ENCODE data around the gene SFSWAP. TPM values are rescaled to one million over a fixed set of nuclear protein-coding genes. Genes with fewer than 3 reads are reported as not detected.

Gene SFSWAP
- total RNA-seq, 2 experiments from 2014 or later: 51.3 TPM

- H3K27ac Mint-ChIP-seq: peak overlapping the region; percentile 56
- no peaks in the 10 kb centered on the region for H3K4me1 Mint-ChIP-seq (ENCODE audit: low read depth)
- DNase-seq: no peak
- CTCF ChIA-PET: no interaction called here
- H3K4me3 Mint-ChIP-seq: no peak overlapping the region
- intact Hi-C loops (cut with micrococcal nuclease): no loop called here
- no peaks in the 10 kb centered on the region for H3K9me3 Mint-ChIP-seq
- H3K36me3 Mint-ChIP-seq (ENCODE audit: low read depth): peaks cover 31% of the 10 kb centered on the region
- H3K27me3 Mint-ChIP-seq (ENCODE audit: low read depth): no peaks in the 10 kb centered on the region
These were observed 85.0 kb downstream of the SFSWAP start for GRCh38 chr12:131795690-131796410.

- Mint-ChIP-seq H3K27ac (no peak overlapping the region), H3K4me3 (no peak overlapping the region), H3K27me3 (ENCODE audit: low read depth) (no peaks in the 10 kb centered on the region), H3K36me3 (ENCODE audit: low read depth) (peaks cover 31% of the 10 kb centered on the region), H3K9me3 (no peaks in the 10 kb centered on the region), H3K4me1 (ENCODE audit: low read depth) (no peaks in the 10 kb centered on the region)
- DNase-seq: no peak
- CTCF ChIA-PET: no interaction called here
- intact Hi-C loops (cut with micrococcal nuclease): no loop called here
These were observed 85.5 kb downstream of the SFSWAP start for GRCh38 chr12:131796411-131796736.

GRCh38 chr12:131796754-131797587 lies 86.1 kb downstream of the SFSWAP start:
- Mint-ChIP-seq H3K36me3 (ENCODE audit: low read depth) (peaks cover 33% of the 10 kb centered on the region), H3K9me3 (no peaks in the 10 kb centered on the region), H3K4me3 (no peak overlapping the region), H3K4me1 (ENCODE audit: low read depth) (no peaks in the 10 kb centered on the region), H3K27me3 (ENCODE audit: low read depth) (no peaks in the 10 kb centered on the region), H3K27ac (no peak overlapping the region)
- CTCF ChIA-PET: no interaction called here
- no peak for DNase-seq
- intact Hi-C loops (cut with micrococcal nuclease): no loop called here

GRCh38 chr12:131797588-131797934 lies 86.7 kb downstream of the SFSWAP start:
- intact Hi-C loops (cut with micrococcal nuclease): no loop called here

GRCh38 chr12:131799195-131799594 lies 88.3 kb downstream of the SFSWAP start:
- Mint-ChIP-seq H3K36me3 (ENCODE audit: low read depth) (peaks cover 35% of the 10 kb centered on the region), H3K4me3 (no peak overlapping the region), H3K9me3 (no peaks in the 10 kb centered on the region), H3K27me3 (ENCODE audit: low read depth) (no peaks in the 10 kb centered on the region), H3K27ac (no peak overlapping the region), H3K4me1 (ENCODE audit: low read depth) (no peaks in the 10 kb centered on the region)
- no peak for DNase-seq
- CTCF ChIA-PET: no interaction called here
- intact Hi-C loops (cut with micrococcal nuclease): no loop called here

More at GRCh38 chr12:131797588-131797934, 86.7 kb downstream of the SFSWAP start:
- no peak for DNase-seq
- Mint-ChIP-seq H3K27ac (no peak overlapping the region), H3K27me3 (ENCODE audit: low read depth) (no peaks in the 10 kb centered on the region), H3K4me3 (no peak overlapping the region), H3K4me1 (ENCODE audit: low read depth) (no peaks in the 10 kb centered on the region), H3K9me3 (no peaks in the 10 kb centered on the region), H3K36me3 (ENCODE audit: low read depth) (peaks cover 36% of the 10 kb centered on the region)
- CTCF ChIA-PET: no interaction called here

- Mint-ChIP-seq H3K27me3 (ENCODE audit: low read depth) (no peaks in the 10 kb centered on the region), H3K36me3 (ENCODE audit: low read depth) (peaks cover 35% of the 10 kb centered on the region), H3K9me3 (no peaks in the 10 kb centered on the region), H3K4me3 (no peak overlapping the region), H3K4me1 (ENCODE audit: low read depth) (no peaks in the 10 kb centered on the region), H3K27ac (peak overlapping the region; percentile 8)
- CTCF ChIA-PET: no interaction called here
- intact Hi-C loops (cut with micrococcal nuclease): no loop called here
- DNase-seq: no peak
These were observed 89.1 kb downstream of the SFSWAP start for GRCh38 chr12:131799828-131800593.

GRCh38 chr12:131800594-131801135 lies 89.8 kb downstream of the SFSWAP start:
- CTCF ChIA-PET: no interaction called here
- H3K27me3 Mint-ChIP-seq (ENCODE audit: low read depth): no peaks in the 10 kb centered on the region
- DNase-seq: no peak
- no peaks in the 10 kb centered on the region for H3K9me3 Mint-ChIP-seq
- H3K27ac Mint-ChIP-seq: no peak overlapping the region
- no peak overlapping the region for H3K4me3 Mint-ChIP-seq
- peaks cover 35% of the 10 kb centered on the region for H3K36me3 Mint-ChIP-seq (ENCODE audit: low read depth)
- no peaks in the 10 kb centered on the region for H3K4me1 Mint-ChIP-seq (ENCODE audit: low read depth)
- intact Hi-C loops (cut with micrococcal nuclease): no loop called here

GRCh38 chr12:131801254-131801866 lies 90.5 kb downstream of the SFSWAP start:
- Mint-ChIP-seq H3K27ac (no peak overlapping the region), H3K27me3 (ENCODE audit: low read depth) (no peaks in the 10 kb centered on the region), H3K9me3 (no peaks in the 10 kb centered on the region), H3K4me3 (no peak overlapping the region), H3K4me1 (ENCODE audit: low read depth) (no peaks in the 10 kb centered on the region), H3K36me3 (ENCODE audit: low read depth) (peaks cover 31% of the 10 kb centered on the region)
- no peak for DNase-seq
- CTCF ChIA-PET: no interaction called here
- intact Hi-C loops (cut with micrococcal nuclease): no loop called here

GRCh38 chr12:131803961-131804521 lies 93.2 kb downstream of the SFSWAP start:
- Mint-ChIP-seq H3K4me1 (ENCODE audit: low read depth) (no peaks in the 10 kb centered on the region), H3K36me3 (ENCODE audit: low read depth) (peaks cover 22% of the 10 kb centered on the region), H3K9me3 (no peaks in the 10 kb centered on the region), H3K27me3 (ENCODE audit: low read depth) (no peaks in the 10 kb centered on the region), H3K27ac (no peak overlapping the region), H3K4me3 (no peak overlapping the region)
- CTCF ChIA-PET: no interaction called here
- intact Hi-C loops (cut with micrococcal nuclease): no loop called here
- DNase-seq: no peak

GRCh38 chr12:131805421-131805820 lies 94.5 kb downstream of the SFSWAP start:
- Mint-ChIP-seq H3K27ac (no peak overlapping the region), H3K36me3 (ENCODE audit: low read depth) (peaks cover 13% of the 10 kb centered on the region), H3K4me3 (no peak overlapping the region), H3K4me1 (ENCODE audit: low read depth) (no peaks in the 10 kb centered on the region), H3K9me3 (no peaks in the 10 kb centered on the region), H3K27me3 (ENCODE audit: low read depth) (no peaks in the 10 kb centered on the region)
- no peak for DNase-seq
- intact Hi-C loops (cut with micrococcal nuclease): no loop called here
- CTCF ChIA-PET: no interaction called here

- DNase-seq: no peak
- intact Hi-C loops (cut with micrococcal nuclease): no loop called here
- Mint-ChIP-seq H3K4me3 (no peak overlapping the region), H3K36me3 (ENCODE audit: low read depth) (peaks cover 7% of the 10 kb centered on the region), H3K27me3 (ENCODE audit: low read depth) (no peaks in the 10 kb centered on the region), H3K27ac (no peak overlapping the region), H3K4me1 (ENCODE audit: low read depth) (no peaks in the 10 kb centered on the region), H3K9me3 (peaks cover under 1% of the 10 kb centered on the region)
- CTCF ChIA-PET: interaction anchor here (0.6 kb wide), 1 partner anchor 148 kb away, joined by 4 read pairs; no protein-coding TSS in a partner anchor
These were observed 95.8 kb downstream of the SFSWAP start for GRCh38 chr12:131806674-131807073.

Measured in activated naive CD4-positive, alpha-beta T cell treated with anti-CD3 and anti-CD28 coated beads for 36 hours (primary cell).